Aorta (tissue), 5 donors: ENCODE measurements around the gene TMEM176A. TPM values are rescaled to one million over a fixed set of nuclear protein-coding genes. Genes with fewer than 3 reads are reported as not detected.

Experiments
- ATAC-seq: fragments of 200-7000 bp; cut with Tn5 transposase; one replicate; pipeline ENCODE4 v1.9.1; 2022; ENCODE audit warnings: moderate library complexity; ENCODE audit not compliant: low FRiP score
- DNase-seq, 2 donors: peaks; one replicate each; pipeline ENCODE4 v3.0.0-alpha.2; 2020
- H3K27ac ChIP-seq, 2 donors: one replicate each; pipeline ENCODE4 v1.5.1; 2013; ENCODE audit warnings: low read length in 2 of 2, mild to moderate bottlenecking in 2 of 2, moderate library complexity in 2 of 2, control low read depth in 1 of 2, inconsistent platforms in 1 of 2, low read depth in 1 of 2
- H3K27me3 ChIP-seq, 2 donors: one replicate each; pipeline ENCODE4 v1.6.1; 2013; ENCODE audit warnings: control low read depth in 1 of 2, low read length in 1 of 2, mild to moderate bottlenecking in 1 of 2, moderate library complexity in 1 of 2; ENCODE audit not compliant: insufficient read depth in 2 of 2, control insufficient read depth in 1 of 2
- H3K36me3 ChIP-seq, 2 donors: one replicate each; pipeline ENCODE4 v1.6.1; 2013; ENCODE audit warnings: control low read depth in 1 of 2, low read length in 1 of 2, mild to moderate bottlenecking in 1 of 2; ENCODE audit not compliant: insufficient read depth in 2 of 2, control insufficient read depth in 1 of 2
- H3K4me1 ChIP-seq, 2 donors: one replicate each; pipeline ENCODE4 v1.6.1; 2013; ENCODE audit warnings: low read length in 2 of 2, control low read depth in 1 of 2, mild to moderate bottlenecking in 1 of 2, moderate library complexity in 1 of 2; ENCODE audit not compliant: insufficient read depth in 2 of 2, control insufficient read depth in 1 of 2
- H3K4me3 ChIP-seq, 2 donors: one replicate each; pipeline ENCODE4 v1.5.1; 2013; ENCODE audit warnings: low read length in 2 of 2, control low read depth in 1 of 2, mild to moderate bottlenecking in 1 of 2
- H3K9me3 ChIP-seq: one replicate; pipeline ENCODE4 v1.6.1; 2013; ENCODE audit warnings: mild to moderate bottlenecking, low read length; ENCODE audit not compliant: control insufficient read depth
- WGBS, 2 donors: extraction: QIAGEN DNeasy Blood & Tissue Kit; methylation state at CpG; one replicate each; pipeline ENCODE4 v1.1.7; 2013; 5-methylcytosine and 5-hydroxymethylcytosine counted together
- intact Hi-C, 2 donors: fragments of 100-400 bp; cut with DNase I; formaldehyde crosslinking; loops; one replicate each; pipeline versions ENCODE4 v1.14.2 to v1.15.0; 2022
- polyA plus RNA-seq, 2 donors: library from polyadenylated mRNA; stranded (reverse); fragments of 200-250 nt; gene quantifications; one replicate each; pipeline ENCODE4 v1.2.3, GENCODE V29; 2013
- total RNA-seq, 2 donors: library from RNA; stranded (reverse); fragmentation: NEBNext Ultra II Directional; extraction: Animal tissue kit (Norgen Biotek cat#: 25700); gene quantifications; one replicate each; pipeline ENCODE4 v1.2.1, GENCODE V29; 2021
- donor health status: healthy with polysubstance abuse.
- donor health status: Bipolar disorder and iron deficiency.
- donor health status: DM: no; HTN: no; CAD: no.
- donor health status: DM: no; HTN: no; CAD: no.
- donor health status: DM: yes; HTN: yes; CAD: no.

TMEM176A gene
- total and polyA plus RNA-seq, 4 donors, result 3.7 to 77.7 (median 37.0) TPM

DNA sequence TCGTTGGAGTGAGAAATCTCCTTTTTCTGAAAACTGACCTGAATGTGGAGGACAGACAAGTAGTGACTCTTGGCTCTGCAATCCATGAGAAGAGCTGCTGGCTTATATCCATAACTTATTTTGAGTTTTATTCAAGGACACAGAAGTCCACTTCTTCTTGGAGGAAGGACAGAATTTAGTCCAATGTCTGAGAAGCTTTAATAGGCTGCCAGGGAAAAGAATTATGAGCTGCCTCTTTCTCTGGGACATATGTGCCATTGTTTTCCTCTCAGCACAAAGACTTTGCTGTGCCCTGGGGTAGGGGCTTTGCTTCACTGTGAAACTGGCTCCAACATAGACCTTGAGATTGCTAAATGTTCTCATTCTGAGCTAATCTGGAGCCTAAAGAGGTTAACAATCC is 31.3 kb downstream of the TMEM176A start:
- intact Hi-C loops, result no loop called here
- DNase-seq (no peak), ATAC-seq (no peak)
- WGBS, 2 donors, result 30 to 57% methylated on average over 1 of the region's 1 CpG
- Histone ChIP-seq H3K36me3 (no peaks in the 10 kb centered on the region), H3K9me3 (peaks cover 1% of the 10 kb centered on the region), H3K27me3 (no peaks in the 10 kb centered on the region), H3K4me1 (no peaks in the 10 kb centered on the region), H3K4me3 (no peak overlapping the region), H3K27ac (no peak overlapping the region)

DNA sequence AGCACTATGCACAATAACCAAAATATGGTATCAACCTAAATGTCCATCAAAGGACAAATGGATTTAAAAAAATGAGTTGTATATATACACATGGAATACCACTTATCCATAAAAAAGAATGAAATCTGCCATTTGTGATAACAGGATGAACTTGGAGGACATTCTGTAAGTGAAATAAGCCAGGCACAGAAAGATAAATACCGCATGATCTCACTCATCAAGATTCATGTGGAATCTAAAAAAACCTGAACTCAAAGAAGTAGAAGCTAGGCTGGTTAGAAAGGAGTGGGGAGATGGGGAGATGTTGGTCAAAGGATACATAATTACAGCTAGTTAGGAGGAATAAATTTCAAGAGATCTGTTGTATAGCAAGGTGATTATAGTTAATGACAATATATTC is 34.5 kb downstream of the TMEM176A start:
- WGBS, 2 donors, result 54 to 63% methylated on average over 1 of the region's 1 CpG

DNA sequence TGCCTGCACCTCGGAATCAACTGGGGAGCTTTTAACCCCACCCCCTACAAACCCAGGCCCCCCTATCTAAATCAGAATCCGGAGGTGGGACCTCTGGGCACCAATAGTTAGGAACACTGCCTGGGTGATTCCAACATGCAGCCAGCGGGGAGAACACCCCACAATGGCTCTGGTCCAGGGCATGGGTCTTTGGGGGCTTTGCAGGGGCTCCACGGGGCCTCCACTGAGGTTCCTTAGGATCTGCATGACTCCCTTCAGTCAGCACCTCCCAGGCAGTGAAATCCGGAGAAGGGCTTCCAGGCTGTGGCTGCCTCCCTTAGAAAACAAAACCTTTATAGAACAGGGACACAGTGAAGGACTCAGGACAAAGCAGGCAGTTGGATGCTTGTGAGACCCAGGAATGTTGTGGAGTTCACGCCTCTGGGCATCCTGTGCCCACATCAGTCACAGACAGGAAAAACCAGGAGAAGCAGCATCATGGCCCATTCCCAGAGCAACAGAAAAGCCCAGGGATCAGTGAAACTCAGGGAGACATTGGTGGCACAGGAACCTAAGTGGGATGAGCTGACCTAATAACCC is 35.2 kb downstream of the TMEM176A start:
- Histone ChIP-seq H3K27me3 (no peaks in the 10 kb centered on the region), H3K27ac (no peak overlapping the region), H3K4me3 (no peak overlapping the region), H3K9me3 (peaks cover 1% of the 10 kb centered on the region), H3K36me3 (no peaks in the 10 kb centered on the region), H3K4me1 (no peaks in the 10 kb centered on the region)
- WGBS, 2 donors, result 65 to 70% methylated on average over 6 of the region's 6 CpGs
- ATAC-seq, result no peak
- intact Hi-C loops, result no loop called here
- DNase-seq, result peak in 1 of 2 donors; percentile 21

More for the DNA sequence above, 34.5 kb downstream of the TMEM176A start:
- no peak overlapping the region for H3K27ac ChIP-seq
- peaks cover 1% of the 10 kb centered on the region for H3K9me3 ChIP-seq
- no peak for DNase-seq
- no peaks in the 10 kb centered on the region for H3K4me1 ChIP-seq
- H3K36me3 ChIP-seq, result no peaks in the 10 kb centered on the region
- ATAC-seq, result no peak
- intact Hi-C loops, result no loop called here
- H3K4me3 ChIP-seq, result no peak overlapping the region
- no peaks in the 10 kb centered on the region for H3K27me3 ChIP-seq

DNA sequence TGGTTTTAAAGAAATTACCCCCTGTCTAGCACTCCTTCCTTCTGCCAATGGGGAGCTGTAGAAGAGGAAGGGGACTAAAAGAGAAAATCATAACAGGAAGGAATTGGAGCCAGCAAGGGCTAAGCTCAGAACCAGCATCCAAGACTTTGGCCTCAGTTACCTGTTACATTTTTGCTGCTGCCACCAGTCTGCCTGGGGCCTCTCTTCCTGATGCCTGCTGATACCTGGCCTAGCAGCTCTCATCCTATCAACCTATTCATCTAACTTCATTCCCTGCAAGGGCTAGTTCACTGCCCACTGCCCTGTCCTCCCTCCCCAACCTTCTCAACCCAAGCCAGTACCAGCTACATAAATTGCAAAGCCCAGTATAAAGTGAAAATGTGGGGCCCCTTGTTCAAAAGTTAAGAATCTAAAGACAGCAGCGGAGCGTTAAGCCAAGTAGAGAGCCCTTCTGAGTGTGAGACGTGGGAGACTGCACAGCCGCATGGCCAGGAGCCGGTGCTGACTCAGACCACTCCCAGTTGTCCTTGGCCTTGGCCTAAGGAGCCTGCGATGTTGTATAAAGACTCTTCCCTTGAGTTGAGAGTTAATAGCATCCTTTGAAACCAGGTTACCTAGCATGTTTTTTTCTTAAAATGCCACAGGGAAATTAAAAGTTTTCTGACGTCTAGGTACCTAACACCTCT is 38.5 kb downstream of the TMEM176A start:
- Histone ChIP-seq H3K36me3 (no peaks in the 10 kb centered on the region), H3K27ac (no peak overlapping the region), H3K4me1 (no peaks in the 10 kb centered on the region), H3K27me3 (no peaks in the 10 kb centered on the region), H3K4me3 (no peak overlapping the region), H3K9me3 (peaks cover 3% of the 10 kb centered on the region)
- 74 to 79% methylated on average over 7 of the region's 7 CpGs for WGBS, 2 donors
- no peak for ATAC-seq
- DNase-seq, result peak in 1 of 2 donors; percentile 19
- intact Hi-C loops, result no loop called here

DNA sequence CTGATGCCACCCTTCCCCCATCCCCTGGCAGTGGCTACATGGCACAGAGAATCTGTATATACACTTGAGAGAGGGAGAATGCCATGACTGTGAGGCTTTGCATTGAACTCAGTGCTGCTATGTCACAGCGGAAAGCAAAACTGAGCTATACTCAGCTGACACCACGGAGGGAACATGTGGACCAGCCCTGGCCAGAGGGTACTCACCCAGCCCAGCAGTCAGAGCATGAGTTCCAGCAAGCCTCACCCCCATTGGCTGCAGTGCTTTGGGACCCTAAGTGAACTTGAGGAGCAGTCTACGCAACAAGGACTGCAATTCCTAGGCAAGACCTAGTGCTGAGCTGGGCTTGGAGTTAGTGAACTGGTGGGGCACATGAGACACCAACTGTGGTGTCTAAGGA is 41.4 kb downstream of the TMEM176A start:
- intact Hi-C loops, result no loop called here
- Histone ChIP-seq H3K36me3 (no peaks in the 10 kb centered on the region), H3K27me3 (no peaks in the 10 kb centered on the region), H3K9me3 (peaks cover 3% of the 10 kb centered on the region), H3K27ac (no peak overlapping the region), H3K4me3 (no peak overlapping the region), H3K4me1 (no peaks in the 10 kb centered on the region)
- DNase-seq (peak in 1 of 2 donors; percentile 17), ATAC-seq (no peak)
- 94 to 95% methylated on average over 3 of the region's 3 CpGs for WGBS, 2 donors

DNA sequence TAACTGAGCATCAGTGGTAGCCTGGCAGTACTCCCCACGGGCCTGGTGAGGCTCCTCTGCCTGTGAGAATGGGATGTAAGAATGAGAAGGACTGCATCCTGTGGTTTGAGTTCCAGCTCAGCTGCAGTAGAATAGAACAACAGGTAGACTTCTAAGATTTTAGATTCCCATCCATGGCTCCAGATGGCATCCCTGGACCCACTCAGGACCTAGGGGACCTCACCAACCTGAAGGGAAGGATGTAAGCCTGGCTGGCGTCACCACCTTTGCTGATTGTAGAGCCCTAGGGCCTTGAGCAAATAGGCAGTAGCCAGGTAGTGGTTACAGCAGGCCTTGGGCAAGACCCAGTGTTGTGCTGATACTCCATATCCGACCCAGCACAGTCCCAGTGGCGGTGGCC is 42.1 kb downstream of the TMEM176A start:
- no peaks in the 10 kb centered on the region for H3K36me3 ChIP-seq
- H3K4me1 ChIP-seq, result no peaks in the 10 kb centered on the region
- H3K9me3 ChIP-seq, result peaks cover 3% of the 10 kb centered on the region
- peak in 1 of 2 donors; percentile 33 for DNase-seq
- no peak for ATAC-seq
- no peak overlapping the region for H3K27ac ChIP-seq
- H3K27me3 ChIP-seq, result no peaks in the 10 kb centered on the region
- no peak overlapping the region for H3K4me3 ChIP-seq
- intact Hi-C loops, result no loop called here
- 62 to 73% methylated on average over 4 of the region's 4 CpGs for WGBS, 2 donors

DNA sequence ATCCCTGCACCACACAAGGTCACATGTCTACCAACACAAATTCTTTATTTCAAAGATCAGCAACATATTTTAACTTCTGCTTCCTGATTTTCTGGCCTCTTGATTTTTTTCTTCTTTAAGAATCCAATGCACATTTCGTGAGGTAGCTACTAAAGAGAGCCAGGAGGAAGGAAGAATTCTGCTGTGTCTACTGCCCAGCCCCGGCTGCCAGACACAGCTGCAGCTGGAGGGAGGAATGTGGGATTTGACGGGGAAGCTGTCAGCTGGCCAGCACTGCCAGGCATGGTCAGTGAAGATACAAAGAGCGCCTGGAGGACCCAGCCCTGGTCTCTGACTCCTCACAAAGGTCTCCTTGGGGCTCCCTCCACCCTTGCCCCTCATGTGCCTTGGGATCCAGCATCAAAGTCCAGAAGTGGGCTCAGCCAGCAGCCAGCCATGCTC is 44.9 kb downstream of the TMEM176A start:
- Histone ChIP-seq H3K36me3 (no peaks in the 10 kb centered on the region), H3K9me3 (peaks cover 3% of the 10 kb centered on the region), H3K27ac (no peak overlapping the region), H3K4me3 (no peak overlapping the region), H3K4me1 (no peaks in the 10 kb centered on the region), H3K27me3 (no peaks in the 10 kb centered on the region)
- 13 to 14% methylated on average over 4 of the region's 4 CpGs for WGBS, 2 donors
- DNase-seq (peak in 1 of 2 donors; percentile 76), ATAC-seq (no peak)
- intact Hi-C loops, result no loop called here

DNA sequence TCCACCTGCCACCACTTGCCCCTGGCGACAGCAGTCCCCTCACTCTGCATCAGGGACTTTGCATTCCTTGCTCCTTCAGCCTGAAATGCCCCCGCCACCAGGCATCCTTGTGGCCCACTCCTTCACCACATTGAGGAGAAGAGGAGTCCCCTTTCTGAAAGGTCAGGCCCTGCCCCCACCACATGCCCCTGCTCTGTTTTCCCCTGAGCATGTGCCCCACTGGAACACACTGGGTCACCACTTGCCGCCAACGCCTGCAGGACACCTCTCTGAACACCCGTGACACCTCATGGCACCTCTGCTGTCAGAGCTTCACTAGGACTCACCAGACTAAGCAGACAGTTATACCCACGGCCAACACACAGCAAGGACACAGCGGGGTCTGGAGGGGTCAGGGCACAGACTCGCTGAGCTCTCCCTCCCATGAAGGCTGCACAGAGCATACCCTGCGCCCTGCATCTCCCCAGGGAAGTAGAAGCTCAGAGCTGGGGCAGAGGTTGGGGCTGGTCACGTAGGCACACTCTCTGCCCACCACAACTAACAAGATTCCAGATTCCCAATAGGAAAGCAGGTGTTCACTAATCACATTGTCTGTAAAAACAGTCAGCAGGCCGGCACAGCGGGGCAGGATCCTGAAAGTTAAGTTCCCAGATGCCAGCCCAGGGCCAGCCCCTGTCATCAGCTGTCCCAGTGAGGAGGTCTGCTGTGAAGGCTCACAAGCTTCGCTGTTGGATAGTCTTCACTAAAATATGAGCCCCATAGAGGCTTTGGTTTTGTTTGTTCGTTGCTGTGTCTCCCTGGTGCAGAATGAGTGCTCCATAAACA is 45.9 kb downstream of the TMEM176A start:
- Histone ChIP-seq H3K4me3 (no peak overlapping the region), H3K36me3 (no peaks in the 10 kb centered on the region), H3K27me3 (no peaks in the 10 kb centered on the region), H3K9me3 (peaks cover 3% of the 10 kb centered on the region), H3K27ac (no peak overlapping the region), H3K4me1 (no peaks in the 10 kb centered on the region)
- 82 to 89% methylated on average over 14 of the region's 14 CpGs for WGBS, 2 donors
- intact Hi-C loops, result no loop called here
- ATAC-seq, result no peak
- peak in 1 of 2 donors; percentile 61 for DNase-seq
